H1 (cell line): ENCODE data around the gene CROT. TPM values are rescaled to one million over a fixed set of nuclear protein-coding genes. Genes with fewer than 3 reads are reported as not detected.

Experiments used
- CBX5 ChIP-seq: fragments of 300-800, 300-1000 bp; sonication (generic); IDR thresholded peaks from 2 replicates; pipeline ENCODE4 v1.7.1; 2016; ENCODE audit warnings: antibody characterized with exemption, low read length, low read depth
- CHD1 ChIP-seq: IDR thresholded peaks from 2 replicates; pipeline ENCODE4 v1.6.1; 2012; ENCODE audit warnings: low read depth, low read length, improper control_type of control experiment
- EGR1 ChIP-seq: IDR thresholded peaks from 2 replicates; pipeline ENCODE4 v1.6.1; 2011; ENCODE audit warnings: low read depth, low read length, borderline replicate concordance
- HDAC6 ChIP-seq: IDR thresholded peaks from one replicate; pipeline ENCODE4 v1.7.1; 2012; ENCODE audit warnings: low read depth, mild to moderate bottlenecking, inconsistent platforms, low read length, moderate library complexity
- KDM4A ChIP-seq: IDR thresholded peaks from one replicate; pipeline ENCODE4 v1.7.1; 2012; ENCODE audit warnings: low read depth, mild to moderate bottlenecking, moderate library complexity, low read length, inconsistent platforms; ENCODE audit not compliant: severe bottlenecking
- POU5F1 ChIP-seq: IDR thresholded peaks from 2 replicates; pipeline ENCODE4 v1.6.1; 2011; ENCODE audit warnings: low read depth, mild to moderate bottlenecking, low read length, moderate library complexity
- RAD21 ChIP-seq, 2 experiments: IDR thresholded peaks in 1 of 2; conservative IDR thresholded peaks in 1 of 2; 2 replicates each; pipeline ENCODE4 v1.6.1; 2011; ENCODE audit warnings: low read depth in 2 of 2, low read length in 2 of 2, improper control_type of control experiment in 1 of 2, inconsistent platforms in 1 of 2, mild to moderate bottlenecking in 1 of 2, moderate library complexity in 1 of 2
- SRF ChIP-seq: IDR thresholded peaks from 2 replicates; pipeline ENCODE4 v1.6.1; 2011; ENCODE audit warnings: mild to moderate bottlenecking, low read depth, low read length, moderate library complexity
- polyA plus RNA-seq, 7 experiments: library from polyadenylated mRNA; depleted of rRNA in 3 of 7; stranded (reverse) in 5 of 7; unstranded in 2 of 7; fragments of >200 nt in 5 of 7; fragments of 200-250 nt in 2 of 7; gene quantifications; 1 replicate in 5 of 7; 2 replicates in 1 of 7; 4 replicates in 1 of 7; pipeline versions ENCODE4 v1.2.1 to v1.2.3, GENCODE V29; 2011 to 2013; ENCODE audit warnings: missing spikeins in 2 of 7, mixed read lengths in 2 of 7
- total RNA-seq: library from RNA; stranded (reverse); fragmentation: NEBNext Ultra II Directional; extraction: Animal tissue kit (Norgen Biotek cat#: 25700); gene quantifications from 2 replicates; pipeline ENCODE4 v1.2.1, GENCODE V29; 2021
- TF ChIP-seq, protein P1 (sequence below): fragments of 300-600 bp; sonication (generic); IDR thresholded peaks from 2 replicates; pipeline ENCODE4 v1.7.1; 2012; ENCODE audit warnings: low read length, moderate library complexity, mild to moderate bottlenecking, inconsistent platforms; ENCODE audit not compliant: insufficient replicate concordance
- TF ChIP-seq, protein P2 (sequence below): IDR thresholded peaks from 2 replicates; pipeline ENCODE4 v1.6.1; 2011; ENCODE audit warnings: low read depth, mild to moderate bottlenecking, low read length; ENCODE audit not compliant: insufficient read depth
- TF ChIP-seq, protein P3 (sequence below): IDR thresholded peaks from 2 replicates; pipeline ENCODE4 v1.6.1; 2012; ENCODE audit warnings: inconsistent platforms

CROT gene
- total and polyA plus RNA-seq, 2 of the 8 experiments (the other 6 are each of a cell fraction or from before 2014, with no cell fraction given): 2.2 to 5.6 TPM

DNA sequence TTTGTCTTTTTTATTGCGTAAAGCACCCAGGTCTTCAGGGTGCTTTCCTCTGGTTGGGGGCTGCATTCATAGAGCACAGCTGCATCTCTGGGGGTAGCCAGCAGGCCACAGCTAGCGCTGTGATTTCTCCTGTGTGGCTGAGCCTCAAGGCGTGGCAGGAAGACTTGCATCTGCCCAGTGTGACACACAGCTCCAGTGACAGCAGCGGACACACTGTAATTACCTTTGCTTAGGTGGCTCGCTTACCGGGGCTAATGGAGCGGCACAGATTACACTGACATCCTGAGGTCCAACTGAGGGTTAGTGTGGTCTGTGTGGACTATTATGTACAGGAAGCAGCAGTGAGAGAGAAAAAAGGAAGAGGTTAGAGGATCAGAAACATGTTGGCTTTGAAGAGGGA is 102.9 kb downstream of the CROT start (continued):
- TF ChIP-seq, protein P1, sequence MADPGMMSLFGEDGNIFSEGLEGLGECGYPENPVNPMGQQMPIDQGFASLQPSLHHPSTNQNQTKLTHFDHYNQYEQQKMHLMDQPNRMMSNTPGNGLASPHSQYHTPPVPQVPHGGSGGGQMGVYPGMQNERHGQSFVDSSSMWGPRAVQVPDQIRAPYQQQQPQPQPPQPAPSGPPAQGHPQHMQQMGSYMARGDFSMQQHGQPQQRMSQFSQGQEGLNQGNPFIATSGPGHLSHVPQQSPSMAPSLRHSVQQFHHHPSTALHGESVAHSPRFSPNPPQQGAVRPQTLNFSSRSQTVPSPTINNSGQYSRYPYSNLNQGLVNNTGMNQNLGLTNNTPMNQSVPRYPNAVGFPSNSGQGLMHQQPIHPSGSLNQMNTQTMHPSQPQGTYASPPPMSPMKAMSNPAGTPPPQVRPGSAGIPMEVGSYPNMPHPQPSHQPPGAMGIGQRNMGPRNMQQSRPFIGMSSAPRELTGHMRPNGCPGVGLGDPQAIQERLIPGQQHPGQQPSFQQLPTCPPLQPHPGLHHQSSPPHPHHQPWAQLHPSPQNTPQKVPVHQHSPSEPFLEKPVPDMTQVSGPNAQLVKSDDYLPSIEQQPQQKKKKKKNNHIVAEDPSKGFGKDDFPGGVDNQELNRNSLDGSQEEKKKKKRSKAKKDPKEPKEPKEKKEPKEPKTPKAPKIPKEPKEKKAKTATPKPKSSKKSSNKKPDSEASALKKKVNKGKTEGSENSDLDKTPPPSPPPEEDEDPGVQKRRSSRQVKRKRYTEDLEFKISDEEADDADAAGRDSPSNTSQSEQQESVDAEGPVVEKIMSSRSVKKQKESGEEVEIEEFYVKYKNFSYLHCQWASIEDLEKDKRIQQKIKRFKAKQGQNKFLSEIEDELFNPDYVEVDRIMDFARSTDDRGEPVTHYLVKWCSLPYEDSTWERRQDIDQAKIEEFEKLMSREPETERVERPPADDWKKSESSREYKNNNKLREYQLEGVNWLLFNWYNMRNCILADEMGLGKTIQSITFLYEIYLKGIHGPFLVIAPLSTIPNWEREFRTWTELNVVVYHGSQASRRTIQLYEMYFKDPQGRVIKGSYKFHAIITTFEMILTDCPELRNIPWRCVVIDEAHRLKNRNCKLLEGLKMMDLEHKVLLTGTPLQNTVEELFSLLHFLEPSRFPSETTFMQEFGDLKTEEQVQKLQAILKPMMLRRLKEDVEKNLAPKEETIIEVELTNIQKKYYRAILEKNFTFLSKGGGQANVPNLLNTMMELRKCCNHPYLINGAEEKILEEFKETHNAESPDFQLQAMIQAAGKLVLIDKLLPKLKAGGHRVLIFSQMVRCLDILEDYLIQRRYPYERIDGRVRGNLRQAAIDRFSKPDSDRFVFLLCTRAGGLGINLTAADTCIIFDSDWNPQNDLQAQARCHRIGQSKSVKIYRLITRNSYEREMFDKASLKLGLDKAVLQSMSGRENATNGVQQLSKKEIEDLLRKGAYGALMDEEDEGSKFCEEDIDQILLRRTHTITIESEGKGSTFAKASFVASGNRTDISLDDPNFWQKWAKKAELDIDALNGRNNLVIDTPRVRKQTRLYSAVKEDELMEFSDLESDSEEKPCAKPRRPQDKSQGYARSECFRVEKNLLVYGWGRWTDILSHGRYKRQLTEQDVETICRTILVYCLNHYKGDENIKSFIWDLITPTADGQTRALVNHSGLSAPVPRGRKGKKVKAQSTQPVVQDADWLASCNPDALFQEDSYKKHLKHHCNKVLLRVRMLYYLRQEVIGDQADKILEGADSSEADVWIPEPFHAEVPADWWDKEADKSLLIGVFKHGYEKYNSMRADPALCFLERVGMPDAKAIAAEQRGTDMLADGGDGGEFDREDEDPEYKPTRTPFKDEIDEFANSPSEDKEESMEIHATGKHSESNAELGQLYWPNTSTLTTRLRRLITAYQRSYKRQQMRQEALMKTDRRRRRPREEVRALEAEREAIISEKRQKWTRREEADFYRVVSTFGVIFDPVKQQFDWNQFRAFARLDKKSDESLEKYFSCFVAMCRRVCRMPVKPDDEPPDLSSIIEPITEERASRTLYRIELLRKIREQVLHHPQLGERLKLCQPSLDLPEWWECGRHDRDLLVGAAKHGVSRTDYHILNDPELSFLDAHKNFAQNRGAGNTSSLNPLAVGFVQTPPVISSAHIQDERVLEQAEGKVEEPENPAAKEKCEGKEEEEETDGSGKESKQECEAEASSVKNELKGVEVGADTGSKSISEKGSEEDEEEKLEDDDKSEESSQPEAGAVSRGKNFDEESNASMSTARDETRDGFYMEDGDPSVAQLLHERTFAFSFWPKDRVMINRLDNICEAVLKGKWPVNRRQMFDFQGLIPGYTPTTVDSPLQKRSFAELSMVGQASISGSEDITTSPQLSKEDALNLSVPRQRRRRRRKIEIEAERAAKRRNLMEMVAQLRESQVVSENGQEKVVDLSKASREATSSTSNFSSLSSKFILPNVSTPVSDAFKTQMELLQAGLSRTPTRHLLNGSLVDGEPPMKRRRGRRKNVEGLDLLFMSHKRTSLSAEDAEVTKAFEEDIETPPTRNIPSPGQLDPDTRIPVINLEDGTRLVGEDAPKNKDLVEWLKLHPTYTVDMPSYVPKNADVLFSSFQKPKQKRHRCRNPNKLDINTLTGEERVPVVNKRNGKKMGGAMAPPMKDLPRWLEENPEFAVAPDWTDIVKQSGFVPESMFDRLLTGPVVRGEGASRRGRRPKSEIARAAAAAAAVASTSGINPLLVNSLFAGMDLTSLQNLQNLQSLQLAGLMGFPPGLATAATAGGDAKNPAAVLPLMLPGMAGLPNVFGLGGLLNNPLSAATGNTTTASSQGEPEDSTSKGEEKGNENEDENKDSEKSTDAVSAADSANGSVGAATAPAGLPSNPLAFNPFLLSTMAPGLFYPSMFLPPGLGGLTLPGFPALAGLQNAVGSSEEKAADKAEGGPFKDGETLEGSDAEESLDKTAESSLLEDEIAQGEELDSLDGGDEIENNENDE: no peak
- TF ChIP-seq, protein P2, sequence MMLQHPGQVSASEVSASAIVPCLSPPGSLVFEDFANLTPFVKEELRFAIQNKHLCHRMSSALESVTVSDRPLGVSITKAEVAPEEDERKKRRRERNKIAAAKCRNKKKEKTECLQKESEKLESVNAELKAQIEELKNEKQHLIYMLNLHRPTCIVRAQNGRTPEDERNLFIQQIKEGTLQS: no peak
- TF ChIP-seq CHD1: no peak
- TF ChIP-seq EGR1: no peak
- TF ChIP-seq SRF: no peak
- TF ChIP-seq, protein P3, sequence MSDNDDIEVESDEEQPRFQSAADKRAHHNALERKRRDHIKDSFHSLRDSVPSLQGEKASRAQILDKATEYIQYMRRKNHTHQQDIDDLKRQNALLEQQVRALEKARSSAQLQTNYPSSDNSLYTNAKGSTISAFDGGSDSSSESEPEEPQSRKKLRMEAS: no peak
- TF ChIP-seq RAD21 (IDR thresholded peaks at IDR 0.05 in 1 of 2, conservative IDR thresholded peaks at IDR 0.05 in 1 of 2; ENCODE audit: low read depth in 2 of 2, low read length in 2 of 2): no peak
- TF ChIP-seq CBX5: no peak
- no peak for TF ChIP-seq KDM4A
- no peak for TF ChIP-seq HDAC6
- no peak for TF ChIP-seq POU5F1
